Inferior parietal cortex (tissue), 1 donor: ENCODE results near the gene FSCN2.

Experiments used
- DNase-seq: peaks from one replicate; pipeline ENCODE4 v3.0.0-alpha.2; 2016; ENCODE audit errors: extremely low spot score

FSCN2 gene

GRCh38 chr17:81557276-81558114, 29.3 kb downstream of the FSCN2 start:
- DNase-seq = no peak

- no peak for DNase-seq
Measured at GRCh38 chr17:81558115-81558468, 29.9 kb downstream of the FSCN2 start.

GRCh38 chr17:81558941-81559806, 31.0 kb downstream of the FSCN2 start:
- DNase-seq = no peak

- no peak for DNase-seq
Measured at GRCh38 chr17:81561494-81561885, 33.3 kb downstream of the FSCN2 start.

DNA sequence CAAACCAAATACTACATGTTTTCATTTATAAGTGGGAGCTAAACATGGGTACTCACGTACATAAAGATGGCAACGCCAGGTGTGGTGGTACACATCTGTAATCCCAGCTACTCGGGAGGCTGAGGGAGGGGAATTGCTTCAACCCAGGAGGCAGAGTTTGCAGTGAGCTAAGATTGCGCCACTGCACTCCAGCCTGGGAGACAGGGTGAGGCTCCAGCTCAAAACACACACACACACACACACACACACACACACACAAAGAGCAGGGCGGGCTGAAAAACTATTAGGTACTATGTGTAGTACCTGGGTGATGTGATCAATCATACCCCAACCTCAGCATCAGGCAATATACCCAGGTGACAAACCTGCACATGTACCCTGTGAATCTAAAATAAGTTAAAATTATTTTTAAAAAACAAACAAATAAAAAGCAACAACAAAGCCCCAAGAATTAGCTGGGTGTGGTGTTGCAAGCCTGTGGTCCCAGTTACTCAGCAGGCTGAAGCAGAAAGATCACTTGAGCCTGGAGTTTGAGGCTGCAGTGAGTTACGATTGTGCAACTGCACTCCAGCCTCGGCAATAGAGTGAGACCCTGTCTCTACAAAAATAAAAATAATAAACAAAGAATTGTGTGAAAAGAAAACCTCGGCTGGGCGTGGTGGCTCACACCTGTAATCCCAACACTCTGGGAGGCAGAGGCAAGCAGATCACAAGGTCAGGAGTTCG, 35.8 kb downstream of the FSCN2 start:
- no peak for DNase-seq

DNA sequence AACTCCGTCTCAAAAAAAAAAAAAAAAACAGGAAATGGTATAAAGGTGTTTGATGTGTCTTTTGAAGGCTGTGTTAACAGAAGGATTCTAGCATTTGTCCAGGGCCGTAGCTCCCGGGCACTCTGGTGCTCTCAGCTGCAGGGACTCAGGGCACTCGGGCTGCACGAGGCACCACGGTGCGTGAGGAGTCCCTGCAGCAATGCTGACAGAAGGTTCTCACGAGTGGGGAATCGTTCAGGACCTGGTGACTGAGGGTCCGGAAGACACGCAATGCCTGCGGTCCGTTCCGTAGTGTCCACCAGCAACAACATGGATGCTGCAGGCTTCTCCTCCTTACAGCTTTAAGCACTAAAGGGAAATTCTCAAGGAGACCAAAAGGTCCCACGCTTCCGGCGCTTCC, 36.6 kb downstream of the FSCN2 start:
- DNase-seq = no peak

GRCh38 chr17:81565231-81565630, 37.1 kb downstream of the FSCN2 start:
- DNase-seq = no peak

DNA sequence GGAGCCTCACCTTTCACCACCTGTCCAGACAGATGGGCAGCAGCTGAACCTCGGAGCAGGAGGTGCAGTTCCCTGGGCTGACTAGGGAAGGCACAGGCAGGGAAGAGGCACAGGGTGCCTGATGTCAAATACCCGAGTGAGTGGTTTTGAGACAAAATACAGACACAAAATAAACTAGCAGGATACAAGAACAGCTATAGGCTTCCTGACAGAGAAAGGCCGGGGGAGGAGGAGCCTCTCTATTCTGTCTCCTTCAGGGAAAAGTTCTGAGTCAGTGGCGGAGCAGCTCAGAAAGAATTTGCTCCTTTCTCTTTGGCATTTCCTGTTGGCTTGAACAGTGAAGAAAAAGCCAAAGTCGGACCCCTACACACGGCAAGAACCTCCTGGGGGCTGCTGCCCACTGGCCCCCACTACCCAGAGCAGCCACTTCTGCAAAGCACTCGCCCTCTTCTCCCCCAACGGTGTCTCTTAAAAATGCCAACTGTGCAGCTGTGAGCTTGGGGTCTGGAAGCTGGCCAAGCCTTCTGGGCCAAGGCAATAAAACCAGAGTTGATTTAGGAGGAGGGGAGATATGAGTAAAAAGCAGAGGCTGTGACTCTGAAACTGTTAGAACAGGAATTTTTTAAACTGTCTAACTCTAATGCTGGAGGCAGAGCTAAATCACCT, 38.4 kb downstream of the FSCN2 start:
- no peak for DNase-seq

GRCh38 chr17:81567191-81567590, 39.0 kb downstream of the FSCN2 start:
- DNase-seq = no peak

DNA sequence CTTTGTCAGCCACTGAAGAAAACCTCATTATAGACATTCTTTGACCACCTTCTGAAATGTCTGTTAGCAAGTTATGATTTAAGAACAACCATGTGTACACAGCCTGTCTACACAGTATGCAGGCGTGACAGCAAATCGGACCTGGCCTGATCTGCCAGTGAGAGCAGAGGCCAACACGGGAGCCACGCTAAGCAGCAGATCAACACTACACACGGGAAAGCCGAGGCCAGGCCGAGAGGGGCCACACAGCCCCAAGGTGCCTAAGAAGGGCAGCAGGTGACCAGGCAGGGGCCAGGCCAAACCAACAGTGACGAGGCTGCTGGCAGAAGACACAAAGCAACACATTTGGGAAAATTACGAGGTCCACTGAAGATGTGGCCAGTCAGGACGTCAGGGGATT, 40.2 kb downstream of the FSCN2 start:
- DNase-seq = no peak

DNA sequence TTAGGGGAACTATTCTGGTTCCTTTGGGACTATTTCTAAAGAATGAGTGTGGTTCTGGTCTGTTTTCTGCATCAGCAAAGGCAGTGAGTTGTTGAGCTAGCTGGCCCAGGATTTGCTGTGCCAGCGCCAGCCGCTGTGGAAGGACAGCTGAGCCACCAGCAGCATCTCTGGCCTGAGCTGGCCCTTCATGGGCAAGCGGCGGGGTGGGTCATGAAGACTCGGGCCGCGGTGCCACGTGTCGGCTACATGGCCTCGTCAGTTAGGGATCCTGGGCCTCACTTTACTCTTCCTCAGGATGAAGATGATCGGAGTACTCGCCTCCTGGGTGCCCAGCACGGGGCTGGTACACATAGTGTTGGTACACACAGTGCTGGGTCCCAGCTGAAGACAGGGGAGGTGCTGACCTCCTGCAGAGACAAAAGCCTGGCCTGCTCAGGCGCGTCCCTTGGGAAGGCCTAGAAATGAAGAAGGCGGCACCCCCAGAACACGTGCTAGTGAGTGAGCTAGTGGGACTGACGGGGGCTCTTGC, 41.9 kb downstream of the FSCN2 start:
- DNase-seq = no peak

DNA sequence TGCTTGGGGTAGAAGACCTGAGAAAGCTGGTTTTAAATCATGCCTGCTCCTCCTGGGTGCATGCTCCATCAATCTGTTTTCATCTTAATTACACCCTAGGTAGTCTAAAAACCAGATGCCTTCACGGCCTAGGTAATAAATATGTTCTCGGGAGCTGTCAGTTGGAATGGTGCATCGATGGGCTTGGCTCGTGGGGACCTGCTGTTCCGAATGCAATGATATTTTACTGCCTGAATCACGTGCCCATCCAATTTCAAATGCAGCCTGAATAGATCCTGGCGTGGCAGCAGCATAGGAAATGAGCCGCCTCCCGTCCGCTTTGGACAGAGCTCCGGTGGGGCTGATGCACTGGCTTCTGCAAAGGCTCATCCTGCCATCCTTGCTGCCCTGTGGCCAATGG, 42.8 kb downstream of the FSCN2 start:
- DNase-seq = no peak

- DNase-seq = no peak
Measured at GRCh38 chr17:81572563-81573168, 44.5 kb downstream of the FSCN2 start.

DNA sequence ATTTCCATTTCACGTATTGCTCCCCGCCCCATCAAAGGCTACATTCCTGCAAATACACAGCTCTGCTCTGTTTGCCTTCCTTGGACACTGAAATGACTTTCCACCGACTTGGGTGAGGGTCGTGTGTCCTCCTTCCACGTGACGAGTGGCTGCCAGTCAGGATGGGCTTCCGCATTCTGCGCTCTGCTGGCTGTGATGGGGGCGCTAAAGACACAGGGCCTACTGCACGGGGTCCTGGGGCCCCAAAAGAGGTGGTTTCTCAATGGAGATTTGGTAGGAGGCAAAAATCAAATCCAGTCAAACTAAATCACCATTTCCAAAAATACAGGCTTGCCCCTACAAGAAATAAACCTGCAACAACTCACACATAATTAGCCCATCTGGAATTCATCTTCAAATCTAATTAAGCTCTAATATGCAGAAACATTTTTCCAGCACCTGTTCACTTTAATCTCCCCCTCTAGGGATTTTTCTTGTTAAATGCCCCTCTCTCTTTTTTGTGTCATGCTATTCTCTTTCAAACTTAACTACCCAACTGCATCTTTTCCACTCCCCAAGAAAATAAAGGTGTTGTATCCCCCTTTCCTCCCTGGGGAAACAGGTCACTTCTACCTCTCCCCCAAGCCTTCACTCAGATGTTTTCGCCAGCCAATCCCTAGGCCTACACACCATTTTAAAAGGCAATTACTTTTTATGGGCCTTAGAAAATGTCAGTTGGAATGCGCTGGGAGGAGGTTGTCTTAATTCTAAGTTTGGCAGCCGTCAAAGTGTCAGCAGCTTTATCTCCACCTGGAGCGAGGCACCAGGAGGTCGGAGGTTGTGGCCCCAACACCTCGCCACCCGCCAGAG, 45.8 kb downstream of the FSCN2 start:
- no peak for DNase-seq

DNA sequence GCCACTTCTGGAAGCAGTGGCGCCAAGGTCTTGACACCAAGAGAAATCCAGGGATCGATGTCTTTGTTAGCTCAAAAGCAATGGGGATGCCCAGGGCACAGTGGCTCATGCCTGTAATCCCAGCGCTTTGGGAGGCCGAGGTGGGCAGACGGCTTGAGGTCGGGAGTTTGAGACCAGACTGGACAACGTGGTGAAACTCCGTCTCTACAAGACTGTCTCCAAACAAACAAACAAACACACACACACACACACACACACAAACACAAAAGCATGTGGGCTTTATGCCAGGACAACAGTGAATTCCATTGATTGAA, 46.4 kb downstream of the FSCN2 start:
- no peak for DNase-seq

GRCh38 chr17:81575836-81576235, 47.7 kb downstream of the FSCN2 start:
- no peak for DNase-seq

DNA sequence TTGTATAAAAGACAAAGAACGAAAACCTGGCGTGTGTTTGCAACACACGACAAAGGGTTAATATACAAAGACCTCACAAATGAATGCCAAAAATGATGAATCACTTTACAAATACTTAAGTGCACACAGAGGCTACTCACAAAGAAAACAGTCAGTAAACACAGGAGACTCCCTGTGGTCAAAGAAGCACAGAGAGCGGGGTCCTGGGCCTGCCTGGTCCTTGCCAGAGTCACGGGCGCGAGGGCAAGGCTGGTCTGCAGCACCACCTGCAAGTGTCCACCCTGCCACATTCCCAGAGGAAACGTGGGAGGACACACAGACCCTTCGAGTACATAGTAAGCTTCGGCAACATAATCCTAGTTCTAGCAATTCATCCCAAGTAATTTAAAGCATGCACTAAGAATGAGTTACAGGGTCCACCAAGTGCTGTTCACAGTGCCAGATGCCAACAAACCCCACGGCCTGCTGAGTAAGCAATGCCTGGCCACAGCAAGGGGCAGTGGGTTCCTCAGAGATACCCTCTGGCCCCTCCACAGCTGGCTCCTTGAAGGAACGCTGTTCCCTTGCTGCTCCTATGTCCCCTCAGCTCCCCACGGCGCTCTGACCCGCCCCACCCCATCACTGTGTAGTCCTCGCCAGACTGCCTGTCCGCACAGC, 48.6 kb downstream of the FSCN2 start:
- DNase-seq = no peak

DNA sequence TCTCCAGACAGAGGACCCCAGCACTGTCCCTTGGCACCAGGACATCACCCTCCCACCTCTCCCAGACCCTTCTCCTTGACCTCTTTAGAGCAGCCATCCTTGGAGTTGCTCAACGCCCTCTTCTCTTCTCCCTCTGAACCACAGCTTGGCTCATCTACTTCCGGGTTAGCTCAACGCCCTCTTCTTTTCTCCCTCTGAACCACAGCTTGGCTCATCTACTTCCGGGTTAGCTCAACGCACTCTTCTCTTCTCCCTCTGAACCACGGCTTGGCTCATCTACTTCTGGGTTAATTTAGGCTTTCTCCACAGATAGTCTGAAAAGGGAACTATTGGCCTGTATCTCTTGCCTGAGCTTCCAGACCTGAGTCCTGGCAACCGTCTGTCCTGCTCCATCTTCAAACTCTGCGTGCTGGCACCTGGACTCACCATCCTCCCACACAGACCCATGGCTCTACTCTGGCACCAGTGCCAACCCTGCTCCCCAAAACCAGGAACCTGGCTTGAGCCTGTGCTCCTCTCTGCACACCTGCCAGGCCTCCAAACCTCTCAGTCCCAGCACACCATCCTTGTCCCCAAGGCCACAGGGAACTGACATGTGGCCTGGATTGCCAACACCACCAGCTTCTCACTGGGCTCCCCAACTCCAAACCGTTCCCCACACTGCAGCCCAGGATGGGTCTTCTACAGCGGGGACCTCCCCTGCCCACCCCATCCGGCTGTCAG, 49.3 kb downstream of the FSCN2 start:
- DNase-seq = no peak

GRCh38 chr17:81578038-81578441, 49.9 kb downstream of the FSCN2 start:
- DNase-seq = no peak
